ENCODE measurements around the gene GUCD1.

DNA sequence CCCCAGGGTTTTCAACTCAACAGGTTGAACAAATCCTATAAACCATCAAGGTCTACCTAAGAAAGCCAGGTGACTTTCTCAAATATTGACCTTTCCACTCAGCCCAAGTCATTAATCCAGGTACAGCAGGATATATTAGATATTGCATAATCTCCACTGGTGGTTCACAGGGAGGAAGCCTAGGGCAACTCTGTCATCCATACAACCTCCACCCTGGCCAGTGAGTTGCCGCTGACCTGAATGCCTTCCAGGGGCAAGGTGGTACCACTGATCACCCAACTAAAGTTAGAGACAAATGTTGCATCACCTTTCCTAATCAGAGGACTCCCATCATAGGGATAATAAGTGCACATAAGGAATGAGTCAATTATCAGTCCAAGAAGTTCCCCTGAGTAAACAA is 22.9 kb downstream of the GUCD1 start:
- no peak for TF ChIP-seq EZH2 (IDR thresholded peaks at IDR 0.05; ENCODE audit: borderline replicate concordance, low read length)
- TF ChIP-seq, protein P1, sequence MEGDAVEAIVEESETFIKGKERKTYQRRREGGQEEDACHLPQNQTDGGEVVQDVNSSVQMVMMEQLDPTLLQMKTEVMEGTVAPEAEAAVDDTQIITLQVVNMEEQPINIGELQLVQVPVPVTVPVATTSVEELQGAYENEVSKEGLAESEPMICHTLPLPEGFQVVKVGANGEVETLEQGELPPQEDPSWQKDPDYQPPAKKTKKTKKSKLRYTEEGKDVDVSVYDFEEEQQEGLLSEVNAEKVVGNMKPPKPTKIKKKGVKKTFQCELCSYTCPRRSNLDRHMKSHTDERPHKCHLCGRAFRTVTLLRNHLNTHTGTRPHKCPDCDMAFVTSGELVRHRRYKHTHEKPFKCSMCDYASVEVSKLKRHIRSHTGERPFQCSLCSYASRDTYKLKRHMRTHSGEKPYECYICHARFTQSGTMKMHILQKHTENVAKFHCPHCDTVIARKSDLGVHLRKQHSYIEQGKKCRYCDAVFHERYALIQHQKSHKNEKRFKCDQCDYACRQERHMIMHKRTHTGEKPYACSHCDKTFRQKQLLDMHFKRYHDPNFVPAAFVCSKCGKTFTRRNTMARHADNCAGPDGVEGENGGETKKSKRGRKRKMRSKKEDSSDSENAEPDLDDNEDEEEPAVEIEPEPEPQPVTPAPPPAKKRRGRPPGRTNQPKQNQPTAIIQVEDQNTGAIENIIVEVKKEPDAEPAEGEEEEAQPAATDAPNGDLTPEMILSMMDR (IDR thresholded peaks at IDR 0.05; ENCODE audit: low read length) = no peak

Measured in OCI-LY1 (cell line).